SK-N-SH (cell line): ENCODE data around the gene EIF5.

Experiments
- CHD2 ChIP-seq: fragments of 150-350 bp; IDR thresholded peaks from 2 replicates; pipeline ENCODE4 v1.6.1; 2018; ENCODE audit warnings: low read length; ENCODE audit not compliant: partially characterized antibody
- CTCF ChIP-seq: fragments of 200-600 bp; sonication (generic); IDR thresholded peaks from 2 replicates; pipeline ENCODE4 v1.6.1; 2017; ENCODE audit warnings: antibody characterized with exemption, mild to moderate bottlenecking, moderate library complexity
- GATA2 ChIP-seq: sonication (generic); formaldehyde crosslinking; IDR thresholded peaks from 2 replicates; pipeline ENCODE4 v1.5.0; 2020; ENCODE audit warnings: mild to moderate bottlenecking, missing genetic modification reagents
- POLR2AphosphoS5 ChIP-seq: IDR thresholded peaks from 2 replicates; pipeline ENCODE4 v1.6.1; 2012; ENCODE audit warnings: low read depth, low read length
- RCOR1 ChIP-seq: fragments of 150-350 bp; IDR thresholded peaks from 2 replicates; pipeline ENCODE4 v1.6.1; 2017; ENCODE audit warnings: antibody characterized with exemption, low read length
- SMC3 ChIP-seq: IDR thresholded peaks from 2 replicates; pipeline ENCODE4 v1.6.1; 2012; ENCODE audit warnings: low read depth, low read length, improper control_type of control experiment
- TAF1 ChIP-seq: IDR thresholded peaks from 2 replicates; pipeline ENCODE4 v1.6.1; 2012; ENCODE audit warnings: low read depth, mild to moderate bottlenecking, low read length, moderate library complexity, borderline replicate concordance
- YY1 ChIP-seq: IDR thresholded peaks from 2 replicates; pipeline ENCODE4 v1.4.0; 2012; ENCODE audit warnings: low read depth, mild to moderate bottlenecking

GRCh38 chr14:103333754-103334643 lies at the start of gene EIF5:
- TF ChIP-seq CHD2, result peak; percentile 100
- TF ChIP-seq CTCF, result 0 out of 2 replicates have a peak, but pooled peaks have one; percentile 13
- peak; percentile 94 for TF ChIP-seq TAF1
- TF ChIP-seq RCOR1, result no peak
- peak; percentile 98 for TF ChIP-seq POLR2AphosphoS5
- no peak for TF ChIP-seq SMC3
- no peak for TF ChIP-seq GATA2 (CRISPR knock-in tag)
- peak; percentile 87 for TF ChIP-seq YY1
